HL-60/S4 treated with retinoic acid at 250 ng/mL for 4 days and 3 days (cell line): ENCODE results near the gene MTLN.
"Not testable (repeated sequence)": the region's sequence is repeated elsewhere in the genome, so short reads cannot be mapped to it uniquely, and the experiment has no call there.

Experiments
- in situ Hi-C: fragments of 300-500 bp; cut with MboI; formaldehyde crosslinking; loops from 2 replicates; pipeline ENCODE4 v1.7.0; 2022; ENCODE audit warnings: low sequenced_read_pairs

MTLN gene, protein sequence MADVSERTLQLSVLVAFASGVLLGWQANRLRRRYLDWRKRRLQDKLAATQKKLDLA

GRCh38 chr2:110211938-110212858 lies at the start of gene MTLN:
TSS of gene MTLN (minus strand) at chr2:110212547. CDS start at chr2:110212525, 22 bp downstream.
- in situ Hi-C loops = no loop called here

DNA sequence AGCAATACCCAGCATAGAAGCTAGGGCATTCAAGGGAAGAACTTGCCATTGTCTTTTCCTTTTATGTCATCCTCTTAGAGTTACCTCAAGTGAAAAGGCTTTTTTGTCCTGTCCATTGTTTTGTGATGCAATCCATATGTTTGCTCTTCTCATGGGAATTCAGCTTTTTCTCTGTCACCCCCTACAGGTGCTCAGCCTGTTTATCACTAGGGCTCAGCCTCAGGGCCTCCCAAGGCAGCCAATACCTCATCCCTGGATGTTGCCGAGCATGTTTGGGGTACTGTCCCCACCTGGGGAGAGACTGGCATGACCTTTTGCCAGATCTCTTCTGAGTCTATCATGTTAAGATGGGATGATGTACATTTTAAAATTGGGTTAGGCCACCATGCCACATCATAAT lies 49.6 kb upstream of the MTLN start:
- in situ Hi-C loops = not testable (repeated sequence)

GRCh38 chr2:110248081-110248795 lies 35.9 kb upstream of the MTLN start:
- in situ Hi-C loops = not testable (repeated sequence)

DNA sequence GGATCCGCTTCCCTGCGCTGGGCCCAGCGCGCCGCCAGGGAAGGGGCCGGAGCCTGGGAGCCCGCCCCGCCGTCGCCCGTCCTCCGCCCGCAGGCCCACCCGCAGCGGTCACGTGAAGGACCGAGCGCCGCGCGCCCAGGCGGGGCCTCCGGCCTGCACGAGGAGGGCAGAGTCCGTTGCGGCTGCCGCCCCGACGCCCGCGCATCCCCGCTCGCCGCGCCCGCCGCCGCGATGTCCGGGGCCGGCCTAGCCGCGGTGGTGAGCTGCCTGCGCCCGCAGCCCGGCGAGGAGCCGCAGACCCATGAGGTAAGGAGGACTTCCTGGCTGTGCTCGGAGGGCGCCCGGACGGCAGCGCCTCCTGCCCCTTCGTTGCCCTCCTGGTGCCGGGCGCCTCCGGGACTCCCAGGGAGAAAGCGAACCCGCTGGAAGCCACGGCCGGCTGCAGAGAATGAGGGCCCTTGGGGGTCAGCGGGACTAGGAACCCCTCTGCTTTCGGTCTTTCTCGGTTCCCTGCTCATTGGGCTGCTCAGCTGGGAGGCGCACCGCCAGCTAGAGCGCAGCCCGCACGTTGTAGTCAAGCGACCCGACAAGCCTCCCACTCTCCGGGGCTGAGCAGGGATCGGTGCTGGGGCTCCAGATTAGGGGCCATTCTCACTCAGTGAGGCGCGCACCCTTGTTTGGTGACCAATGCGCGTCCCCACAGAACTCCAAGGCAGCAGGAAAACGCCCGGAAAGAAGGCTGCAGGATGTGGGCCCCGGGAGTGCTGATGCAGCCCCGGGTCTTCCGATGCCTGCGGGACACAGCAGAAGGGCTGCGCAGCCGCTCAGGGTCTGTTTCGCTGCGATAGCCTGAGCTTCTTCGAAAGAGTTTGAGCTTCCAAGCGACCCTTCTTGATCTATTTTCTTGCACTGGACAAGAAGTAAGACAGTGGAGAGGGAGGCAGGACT lies 33.4 kb upstream of the MTLN start:
- in situ Hi-C loops = not testable (repeated sequence)

GRCh38 chr2:110243283-110243682 lies 30.9 kb upstream of the MTLN start:
- in situ Hi-C loops = not testable (repeated sequence)

DNA sequence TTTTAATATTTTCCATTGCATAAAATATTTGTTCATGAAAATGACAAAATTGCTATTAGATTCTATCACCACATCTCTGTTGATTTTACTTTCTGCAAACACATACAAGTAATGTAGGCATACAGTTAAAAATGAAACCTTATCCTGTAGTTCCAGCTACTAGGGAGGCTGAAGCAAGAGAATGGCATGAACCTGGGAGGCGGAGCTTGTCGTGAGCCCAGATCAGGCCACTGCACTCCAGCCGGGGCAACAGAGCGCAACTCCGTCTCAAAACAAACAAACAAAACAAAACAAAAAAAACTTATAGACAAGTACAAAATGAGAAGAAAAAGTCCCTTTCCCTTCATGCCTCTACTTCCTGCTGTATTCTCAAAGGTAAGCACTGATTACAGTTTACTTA lies 22.2 kb upstream of the MTLN start:
- in situ Hi-C loops = not testable (repeated sequence)

- in situ Hi-C loops = not testable (repeated sequence)
Measured at GRCh38 chr2:110229886-110230285, 17.5 kb upstream of the MTLN start.

DNA sequence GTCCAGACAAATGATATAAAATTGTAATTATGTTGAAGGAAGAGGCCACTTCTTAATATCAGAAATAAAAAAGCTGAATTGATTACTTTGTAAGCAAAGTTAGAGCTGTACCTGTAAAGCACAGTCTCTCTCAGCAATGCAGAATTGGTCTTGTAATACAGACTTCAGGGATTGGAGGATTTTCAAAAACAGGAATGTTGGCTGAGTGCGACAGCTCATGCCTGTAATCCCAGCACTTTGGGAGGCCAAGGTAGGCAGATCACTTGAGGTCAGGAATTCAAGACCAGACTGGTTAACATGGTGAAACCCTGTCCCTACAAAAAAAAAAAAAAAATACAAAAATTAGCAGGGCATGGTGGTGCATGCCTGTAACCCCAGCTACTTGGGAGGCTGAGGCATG lies 10.3 kb upstream of the MTLN start:
- in situ Hi-C loops = not testable (repeated sequence)

- in situ Hi-C loops = no loop called here
Measured at GRCh38 chr2:110221938-110222337, 9.6 kb upstream of the MTLN start.

DNA sequence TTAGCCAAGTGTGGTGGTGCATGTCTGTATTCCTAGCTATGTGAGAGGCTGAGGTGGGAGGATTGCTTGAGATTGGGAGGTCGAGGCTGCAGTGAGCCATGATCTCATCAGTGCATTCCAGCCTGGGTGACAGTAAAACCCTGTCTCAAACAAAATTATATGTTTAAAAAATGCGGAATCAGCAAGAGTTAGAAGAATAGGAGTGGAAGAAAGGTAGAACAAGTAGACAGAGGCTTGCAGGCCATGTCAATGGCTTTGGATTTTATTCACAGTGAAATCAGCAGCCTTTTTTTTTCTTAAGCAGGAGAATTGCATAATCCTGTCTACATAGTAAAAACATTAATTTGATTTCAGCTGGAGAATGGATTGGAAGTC lies 7.8 kb upstream of the MTLN start:
- in situ Hi-C loops = no loop called here

DNA sequence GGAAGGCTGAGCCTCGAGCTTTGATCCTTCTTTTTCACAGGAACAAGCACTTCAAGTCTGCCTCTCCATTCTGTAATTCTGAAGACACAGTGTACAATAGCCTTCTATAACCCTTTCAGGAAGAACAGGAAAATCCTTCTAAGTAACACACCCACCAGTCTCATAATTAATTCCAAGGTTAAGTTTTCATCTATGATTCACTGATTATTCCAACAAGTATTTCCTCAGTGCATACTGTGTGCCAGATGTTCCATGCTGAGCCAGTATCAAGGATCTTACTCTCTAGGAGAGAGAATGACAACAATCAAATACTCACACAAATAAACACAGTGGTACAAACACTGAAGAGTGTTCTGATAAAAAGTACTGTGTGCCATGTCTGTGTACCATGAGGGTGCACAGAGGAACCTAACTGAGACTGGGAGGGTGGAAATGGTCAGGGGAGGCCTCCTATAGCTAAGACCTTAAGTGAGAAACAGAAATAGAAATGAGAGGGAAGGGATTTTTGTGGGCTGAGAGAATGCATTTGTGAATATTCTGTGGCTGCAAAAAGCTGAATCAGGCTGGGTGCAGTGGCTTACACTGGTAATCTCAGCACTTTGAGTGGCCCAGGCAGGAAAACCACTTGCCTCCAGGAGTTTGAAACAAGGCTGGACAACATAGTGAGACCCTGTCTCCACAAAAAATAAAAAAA lies 7.3 kb upstream of the MTLN start:
- in situ Hi-C loops = no loop called here

DNA sequence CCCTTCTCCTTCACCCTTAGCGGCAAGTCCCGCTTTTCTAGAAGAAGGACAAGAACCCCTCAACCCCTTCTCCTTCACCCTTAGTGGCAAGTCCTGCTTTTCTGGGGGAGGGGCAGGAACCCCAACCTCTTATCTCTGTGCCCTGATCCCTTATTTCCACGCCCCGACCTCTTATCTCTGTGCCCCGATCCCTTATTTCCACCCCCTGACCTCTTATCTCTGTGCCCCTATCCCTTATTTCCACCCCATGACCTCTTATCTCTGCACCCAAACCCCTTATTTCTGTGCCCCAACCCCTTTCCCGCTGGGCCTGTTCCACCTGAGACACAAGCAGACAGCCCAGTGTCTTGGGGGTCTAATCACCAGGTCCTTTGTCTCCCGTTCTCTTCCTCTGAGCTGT lies 6.5 kb upstream of the MTLN start:
- in situ Hi-C loops = not testable (repeated sequence)

DNA sequence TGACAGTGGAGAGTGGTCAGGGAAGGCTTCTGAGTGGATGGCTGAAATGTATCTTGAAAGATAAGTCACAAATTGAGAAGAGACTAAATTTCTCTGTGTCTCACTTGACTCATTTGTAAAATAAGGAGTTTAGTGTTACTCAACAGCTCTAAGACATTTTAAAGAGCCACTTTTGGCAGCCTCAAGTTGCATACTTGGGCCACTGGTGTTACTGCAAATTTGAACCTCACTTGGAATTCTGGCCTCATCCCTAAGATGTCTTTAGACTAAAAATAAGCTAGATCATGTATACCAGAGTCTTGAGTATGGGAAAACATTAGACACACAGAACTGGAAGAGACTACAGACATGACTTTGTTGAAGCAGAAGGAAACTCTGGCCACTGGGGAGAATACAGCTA lies 4.5 kb upstream of the MTLN start:
- in situ Hi-C loops = no loop called here

DNA sequence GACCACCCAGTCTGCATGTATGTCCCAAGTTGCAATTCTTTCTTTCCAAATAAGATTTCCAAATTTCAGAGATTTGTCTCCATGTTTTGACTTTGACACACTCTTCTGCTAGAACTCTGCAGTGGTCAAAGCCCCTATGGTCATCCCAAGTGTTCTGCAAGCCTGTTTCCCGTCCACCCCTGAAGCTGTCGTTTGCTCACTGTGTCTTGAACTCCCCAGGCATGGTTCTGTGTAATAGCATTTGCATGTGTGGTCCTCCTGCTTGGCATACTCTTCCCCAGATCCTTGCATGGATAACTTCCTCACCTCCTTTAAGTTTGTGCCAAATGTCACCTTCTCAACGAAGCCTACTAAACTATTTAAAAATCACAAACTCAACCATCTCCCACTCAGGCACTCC lies 3.9 kb upstream of the MTLN start:
- in situ Hi-C loops = no loop called here

- in situ Hi-C loops = no loop called here
Measured at GRCh38 chr2:110215566-110216158, 3.3 kb upstream of the MTLN start.

GRCh38 chr2:110215091-110215490 lies 2.7 kb upstream of the MTLN start:
- in situ Hi-C loops = no loop called here

DNA sequence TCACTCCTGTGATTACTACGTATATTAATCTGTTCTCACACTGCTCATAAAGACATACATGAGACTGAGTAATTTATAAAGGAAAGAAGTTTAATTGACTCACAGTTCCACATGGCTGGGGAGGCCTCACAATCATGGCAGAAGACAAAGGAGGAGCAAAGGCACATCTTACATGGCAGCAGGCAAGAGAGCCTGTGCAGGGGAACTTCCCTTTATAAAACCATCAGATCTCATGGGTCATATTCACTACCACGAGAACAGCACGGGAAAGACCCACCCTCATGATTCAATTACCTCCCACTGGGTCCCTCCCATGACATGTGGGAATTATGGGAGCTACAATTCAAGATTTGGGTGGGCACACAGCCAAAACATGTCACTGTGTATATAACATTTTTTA lies 1.2 kb upstream of the MTLN start:
- in situ Hi-C loops = not testable (repeated sequence)

- in situ Hi-C loops = no loop called here
Measured at GRCh38 chr2:110205660-110206455, 6.5 kb downstream of the MTLN start.
